HEK293T (cell line): Measurements from ENCODE around the gene SERPINI1.

Experiments used
- FOXA1 ChIP-seq: fragments of 450-650 bp; IDR thresholded peaks from 2 replicates; pipeline ENCODE4 v1.6.1; 2016; ENCODE audit warnings: mild to moderate bottlenecking
- ZNF384 ChIP-seq: fragments of 450-650 bp; IDR thresholded peaks from 2 replicates; pipeline ENCODE4 v1.6.1; 2016

DNA sequence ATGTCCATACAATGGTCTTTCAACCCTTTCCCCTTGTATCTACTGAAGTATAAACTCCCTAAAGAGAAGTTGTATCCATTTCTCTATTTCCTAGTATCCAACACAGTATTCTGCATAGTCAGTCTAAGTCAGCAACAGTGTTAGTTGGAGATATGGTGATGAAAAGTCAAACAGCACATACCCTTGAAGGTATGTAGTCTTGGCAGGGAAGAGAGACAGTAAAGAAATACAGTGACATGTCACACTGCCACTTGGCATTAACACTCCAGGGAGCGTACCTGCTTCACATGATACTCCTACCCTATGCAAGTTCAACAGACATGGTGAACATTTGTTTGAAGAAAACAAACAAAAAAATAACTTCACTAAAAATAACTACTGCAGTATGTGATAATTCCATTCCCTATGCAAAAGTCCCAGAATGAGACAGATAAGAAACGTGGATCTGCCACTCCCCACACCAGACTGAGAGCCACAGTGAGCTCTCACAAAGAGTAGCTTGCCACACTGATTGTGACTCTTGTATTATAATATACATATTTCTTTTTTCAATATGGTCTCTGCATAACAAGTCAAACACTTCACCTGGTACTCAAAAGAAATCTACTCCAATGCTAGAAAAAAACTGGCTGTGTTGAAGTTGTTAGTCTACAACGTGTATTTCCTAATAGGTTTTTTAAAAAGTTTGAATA lies 6.7 kb upstream of the SERPINI1 start:
- TF ChIP-seq ZNF384, result no peak
- TF ChIP-seq FOXA1, result no peak
